Measurements from ENCODE around the gene FYB1. TPM values are rescaled to one million over a fixed set of nuclear protein-coding genes. Genes with fewer than 3 reads are reported as not detected.

FYB1 gene
- total RNA-seq, 1 donor from 2014 or later, result not detected

GRCh38 chr5:39093352-39093751 is 126.0 kb downstream of the FYB1 start:
- peaks cover 3% of the 10 kb centered on the region for H3K27me3 Mint-ChIP-seq (ENCODE audit: low read depth)
- H3K4me3 Mint-ChIP-seq, result no peak overlapping the region
- H3K4me1 Mint-ChIP-seq, result no peaks in the 10 kb centered on the region
- no peak for TF ChIP-seq CTCF (conservative IDR thresholded peaks at IDR 0.05)
- no peak overlapping the region for H3K27ac Mint-ChIP-seq (ENCODE audit: unreplicated experiment)
- no peak for DNase-seq (ENCODE audit: low read depth, low spot score)
- peaks cover 11% of the 10 kb centered on the region for H3K9me3 Mint-ChIP-seq
- no peaks in the 10 kb centered on the region for H3K36me3 Mint-ChIP-seq (ENCODE audit: low read depth)

GRCh38 chr5:39092581-39093351 is 126.6 kb downstream of the FYB1 start:
- no peak for DNase-seq (ENCODE audit: low read depth, low spot score)
- H3K27me3 Mint-ChIP-seq (ENCODE audit: low read depth), result peaks cover 3% of the 10 kb centered on the region
- H3K36me3 Mint-ChIP-seq (ENCODE audit: low read depth), result no peaks in the 10 kb centered on the region
- H3K9me3 Mint-ChIP-seq, result peaks cover 11% of the 10 kb centered on the region
- TF ChIP-seq CTCF (conservative IDR thresholded peaks at IDR 0.05), result no peak
- H3K4me3 Mint-ChIP-seq, result no peak overlapping the region
- no peak overlapping the region for H3K27ac Mint-ChIP-seq (ENCODE audit: unreplicated experiment)
- H3K4me1 Mint-ChIP-seq, result no peaks in the 10 kb centered on the region

- Mint-ChIP-seq H3K4me3 (no peak overlapping the region), H3K27ac (ENCODE audit: unreplicated experiment) (no peak overlapping the region), H3K9me3 (peaks cover 11% of the 10 kb centered on the region), H3K36me3 (ENCODE audit: low read depth) (no peaks in the 10 kb centered on the region), H3K27me3 (ENCODE audit: low read depth) (peaks cover 3% of the 10 kb centered on the region), H3K4me1 (no peaks in the 10 kb centered on the region)
- DNase-seq (ENCODE audit: low read depth, low spot score), result no peak
- TF ChIP-seq CTCF (conservative IDR thresholded peaks at IDR 0.05), result no peak
Observed at GRCh38 chr5:39091940-39092580, 127.3 kb downstream of the FYB1 start.

GRCh38 chr5:39083968-39084367 is 135.4 kb downstream of the FYB1 start:
- Mint-ChIP-seq H3K27ac (ENCODE audit: unreplicated experiment) (no peak overlapping the region), H3K36me3 (ENCODE audit: low read depth) (no peaks in the 10 kb centered on the region), H3K27me3 (ENCODE audit: low read depth) (peaks cover 10% of the 10 kb centered on the region), H3K9me3 (no peaks in the 10 kb centered on the region), H3K4me1 (no peaks in the 10 kb centered on the region), H3K4me3 (no peak overlapping the region)
- no peak for DNase-seq (ENCODE audit: low read depth, low spot score)
- no peak for TF ChIP-seq CTCF (conservative IDR thresholded peaks at IDR 0.05)

GRCh38 chr5:39082995-39083394 is 136.4 kb downstream of the FYB1 start:
- H3K27me3 Mint-ChIP-seq (ENCODE audit: low read depth), result peaks cover 14% of the 10 kb centered on the region
- no peaks in the 10 kb centered on the region for H3K4me1 Mint-ChIP-seq
- H3K4me3 Mint-ChIP-seq, result no peak overlapping the region
- TF ChIP-seq CTCF (conservative IDR thresholded peaks at IDR 0.05), result no peak
- no peaks in the 10 kb centered on the region for H3K36me3 Mint-ChIP-seq (ENCODE audit: low read depth)
- H3K9me3 Mint-ChIP-seq, result no peaks in the 10 kb centered on the region
- DNase-seq (ENCODE audit: low read depth, low spot score), result no peak
- no peak overlapping the region for H3K27ac Mint-ChIP-seq (ENCODE audit: unreplicated experiment)
